Neural cell (in vitro differentiated cells): Measurements from ENCODE around the gene CARD16.

Source experiments
- REST ChIP-seq: IDR thresholded peaks from 2 replicates; pipeline ENCODE4 v1.6.1; 2012; ENCODE audit warnings: borderline replicate concordance
- TF ChIP-seq, protein P1 (sequence below): fragments of 450-650 bp; IDR thresholded peaks from 2 replicates; pipeline ENCODE4 v1.5.1; 2014; ENCODE audit warnings: antibody characterized with exemption, mild to moderate bottlenecking, moderate library complexity; ENCODE audit not compliant: poor library complexity, severe bottlenecking

DNA sequence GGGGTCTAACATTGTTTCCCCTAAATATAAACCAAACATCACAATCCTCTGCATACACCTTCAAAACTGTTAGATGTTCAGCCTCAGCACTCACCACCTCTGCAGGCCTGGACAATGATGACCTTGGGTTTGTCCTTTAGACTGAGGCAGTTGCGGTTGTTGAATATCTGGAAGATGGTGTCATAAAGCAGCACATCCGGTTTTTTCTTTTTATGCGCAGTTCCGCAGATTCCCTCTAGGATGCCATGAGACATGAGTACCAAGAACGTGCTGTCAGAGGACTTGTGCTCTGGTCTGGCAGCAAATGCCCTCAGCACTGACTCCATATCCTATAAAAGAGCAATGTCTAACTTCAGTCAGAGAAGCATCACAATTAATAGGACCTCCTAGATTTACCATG is 45.0 kb downstream of the CARD16 start:
- TF ChIP-seq, protein P1, sequence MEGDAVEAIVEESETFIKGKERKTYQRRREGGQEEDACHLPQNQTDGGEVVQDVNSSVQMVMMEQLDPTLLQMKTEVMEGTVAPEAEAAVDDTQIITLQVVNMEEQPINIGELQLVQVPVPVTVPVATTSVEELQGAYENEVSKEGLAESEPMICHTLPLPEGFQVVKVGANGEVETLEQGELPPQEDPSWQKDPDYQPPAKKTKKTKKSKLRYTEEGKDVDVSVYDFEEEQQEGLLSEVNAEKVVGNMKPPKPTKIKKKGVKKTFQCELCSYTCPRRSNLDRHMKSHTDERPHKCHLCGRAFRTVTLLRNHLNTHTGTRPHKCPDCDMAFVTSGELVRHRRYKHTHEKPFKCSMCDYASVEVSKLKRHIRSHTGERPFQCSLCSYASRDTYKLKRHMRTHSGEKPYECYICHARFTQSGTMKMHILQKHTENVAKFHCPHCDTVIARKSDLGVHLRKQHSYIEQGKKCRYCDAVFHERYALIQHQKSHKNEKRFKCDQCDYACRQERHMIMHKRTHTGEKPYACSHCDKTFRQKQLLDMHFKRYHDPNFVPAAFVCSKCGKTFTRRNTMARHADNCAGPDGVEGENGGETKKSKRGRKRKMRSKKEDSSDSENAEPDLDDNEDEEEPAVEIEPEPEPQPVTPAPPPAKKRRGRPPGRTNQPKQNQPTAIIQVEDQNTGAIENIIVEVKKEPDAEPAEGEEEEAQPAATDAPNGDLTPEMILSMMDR, result no peak
- TF ChIP-seq REST, result no peak
